ENCODE data around the gene SLC4A2. TPM values are rescaled to one million over a fixed set of nuclear protein-coding genes. Genes with fewer than 3 reads are reported as not detected.

Gene SLC4A2
- total RNA-seq, 1 experiment from 2014 or later, result 249 TPM

DNA sequence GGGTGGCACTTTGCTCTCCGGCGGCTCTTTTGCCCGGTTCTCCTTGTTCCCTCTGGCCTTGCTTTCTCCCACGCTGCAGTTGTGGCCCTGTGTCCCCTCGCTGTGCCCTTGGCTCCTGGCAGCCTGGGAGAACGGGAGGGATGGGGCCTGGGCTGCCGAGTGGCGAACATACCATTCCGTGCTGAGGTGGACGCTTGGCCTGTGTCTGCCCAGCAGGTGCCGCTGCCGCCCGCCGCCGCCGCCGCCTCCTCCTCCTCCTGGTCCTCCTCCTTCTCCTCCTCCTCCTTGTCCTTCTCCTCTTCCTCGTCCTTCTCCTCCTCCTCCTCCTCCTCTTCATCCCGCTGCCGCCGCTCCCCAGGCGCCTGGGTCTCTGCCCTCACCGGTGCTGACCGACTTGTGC lies 62.9 kb downstream of the SLC4A2 start:
- Histone ChIP-seq H3K9me3 (no peaks in the 10 kb centered on the region), H3K27me3 (replicated peaks; ENCODE audit: control insufficient read depth, insufficient read depth, low read length) (no peaks in the 10 kb centered on the region), H3K4me1 (no peaks in the 10 kb centered on the region), H3K4me3 (ENCODE audit: low read depth, low read length) (no peak overlapping the region), H3K36me3 (ENCODE audit: control insufficient read depth, insufficient read depth, low read length) (peaks cover 6% of the 10 kb centered on the region)
- Mint-ChIP-seq H3K36me3 (ENCODE audit: insufficient read depth, unreplicated experiment) (peaks cover 36% of the 10 kb centered on the region), H3K9me3 (ENCODE audit: unreplicated experiment) (no peaks in the 10 kb centered on the region), H3K27ac (ENCODE audit: unreplicated experiment) (no peak overlapping the region), H3K4me3 (ENCODE audit: unreplicated experiment) (no peak overlapping the region), H3K27me3 (ENCODE audit: insufficient read depth, unreplicated experiment) (no peaks in the 10 kb centered on the region), H3K4me1 (ENCODE audit: low read depth, unreplicated experiment) (no peaks in the 10 kb centered on the region)
- ChIA-PET CTCF (no interaction called here), POLR2A (no interaction called here)
- TF ChIP-seq, protein P1, sequence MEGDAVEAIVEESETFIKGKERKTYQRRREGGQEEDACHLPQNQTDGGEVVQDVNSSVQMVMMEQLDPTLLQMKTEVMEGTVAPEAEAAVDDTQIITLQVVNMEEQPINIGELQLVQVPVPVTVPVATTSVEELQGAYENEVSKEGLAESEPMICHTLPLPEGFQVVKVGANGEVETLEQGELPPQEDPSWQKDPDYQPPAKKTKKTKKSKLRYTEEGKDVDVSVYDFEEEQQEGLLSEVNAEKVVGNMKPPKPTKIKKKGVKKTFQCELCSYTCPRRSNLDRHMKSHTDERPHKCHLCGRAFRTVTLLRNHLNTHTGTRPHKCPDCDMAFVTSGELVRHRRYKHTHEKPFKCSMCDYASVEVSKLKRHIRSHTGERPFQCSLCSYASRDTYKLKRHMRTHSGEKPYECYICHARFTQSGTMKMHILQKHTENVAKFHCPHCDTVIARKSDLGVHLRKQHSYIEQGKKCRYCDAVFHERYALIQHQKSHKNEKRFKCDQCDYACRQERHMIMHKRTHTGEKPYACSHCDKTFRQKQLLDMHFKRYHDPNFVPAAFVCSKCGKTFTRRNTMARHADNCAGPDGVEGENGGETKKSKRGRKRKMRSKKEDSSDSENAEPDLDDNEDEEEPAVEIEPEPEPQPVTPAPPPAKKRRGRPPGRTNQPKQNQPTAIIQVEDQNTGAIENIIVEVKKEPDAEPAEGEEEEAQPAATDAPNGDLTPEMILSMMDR (IDR thresholded peaks at IDR 0.05; ENCODE audit: insufficient read depth in 1 of 2, low read depth in 1 of 2, low read length in 1 of 2, severe bottlenecking in 1 of 2, unreplicated experiment in 1 of 2), result no peak
- DNase-seq, result no peak
- BruUV-seq (replicated peaks), result no TSS peak
- intact Hi-C loops (cut with micrococcal nuclease; ENCODE audit: unreplicated experiment), result no loop called here

DNA sequence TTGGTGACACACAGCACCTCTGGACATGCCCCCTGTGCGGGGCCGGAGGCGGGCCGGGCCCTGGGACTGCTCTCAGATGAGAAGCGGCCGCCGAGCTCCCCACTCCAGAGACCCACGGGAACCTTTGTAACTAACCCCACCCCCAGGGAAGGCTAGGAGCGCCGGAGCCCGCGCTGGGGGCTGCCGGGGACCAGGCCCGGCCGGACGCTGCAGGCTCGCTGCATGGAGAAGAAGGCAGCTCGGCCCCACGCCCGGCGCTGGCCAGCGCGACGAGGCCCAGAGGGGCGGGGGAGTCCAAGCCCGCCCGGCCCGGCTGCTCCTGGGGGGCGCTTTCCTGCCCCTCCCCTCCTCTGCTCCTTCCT lies 63.4 kb downstream of the SLC4A2 start:
- ChIA-PET POLR2A (no interaction called here), CTCF (interaction anchor here (1.5 kb wide), 1 partner anchor 22 kb away, joined by 3 read pairs; no protein-coding TSS in a partner anchor)
- Mint-ChIP-seq H3K9me3 (ENCODE audit: unreplicated experiment) (no peaks in the 10 kb centered on the region), H3K36me3 (ENCODE audit: insufficient read depth, unreplicated experiment) (peaks cover 36% of the 10 kb centered on the region), H3K27me3 (ENCODE audit: insufficient read depth, unreplicated experiment) (no peaks in the 10 kb centered on the region), H3K27ac (ENCODE audit: unreplicated experiment) (no peak overlapping the region), H3K4me3 (ENCODE audit: unreplicated experiment) (no peak overlapping the region), H3K4me1 (ENCODE audit: low read depth, unreplicated experiment) (no peaks in the 10 kb centered on the region)
- BruUV-seq (replicated peaks), result no TSS peak
- Histone ChIP-seq H3K9me3 (no peaks in the 10 kb centered on the region), H3K36me3 (ENCODE audit: control insufficient read depth, insufficient read depth, low read length) (peaks cover 6% of the 10 kb centered on the region), H3K27me3 (replicated peaks; ENCODE audit: control insufficient read depth, insufficient read depth, low read length) (no peaks in the 10 kb centered on the region), H3K4me1 (no peaks in the 10 kb centered on the region), H3K4me3 (ENCODE audit: low read depth, low read length) (no peak overlapping the region)
- TF ChIP-seq, protein P1 (IDR thresholded peaks at IDR 0.05; ENCODE audit: insufficient read depth in 1 of 2, low read depth in 1 of 2, low read length in 1 of 2, severe bottlenecking in 1 of 2, unreplicated experiment in 1 of 2), result no peak
- DNase-seq, result no peak
- intact Hi-C loops (cut with micrococcal nuclease; ENCODE audit: unreplicated experiment), result no loop called here

DNA sequence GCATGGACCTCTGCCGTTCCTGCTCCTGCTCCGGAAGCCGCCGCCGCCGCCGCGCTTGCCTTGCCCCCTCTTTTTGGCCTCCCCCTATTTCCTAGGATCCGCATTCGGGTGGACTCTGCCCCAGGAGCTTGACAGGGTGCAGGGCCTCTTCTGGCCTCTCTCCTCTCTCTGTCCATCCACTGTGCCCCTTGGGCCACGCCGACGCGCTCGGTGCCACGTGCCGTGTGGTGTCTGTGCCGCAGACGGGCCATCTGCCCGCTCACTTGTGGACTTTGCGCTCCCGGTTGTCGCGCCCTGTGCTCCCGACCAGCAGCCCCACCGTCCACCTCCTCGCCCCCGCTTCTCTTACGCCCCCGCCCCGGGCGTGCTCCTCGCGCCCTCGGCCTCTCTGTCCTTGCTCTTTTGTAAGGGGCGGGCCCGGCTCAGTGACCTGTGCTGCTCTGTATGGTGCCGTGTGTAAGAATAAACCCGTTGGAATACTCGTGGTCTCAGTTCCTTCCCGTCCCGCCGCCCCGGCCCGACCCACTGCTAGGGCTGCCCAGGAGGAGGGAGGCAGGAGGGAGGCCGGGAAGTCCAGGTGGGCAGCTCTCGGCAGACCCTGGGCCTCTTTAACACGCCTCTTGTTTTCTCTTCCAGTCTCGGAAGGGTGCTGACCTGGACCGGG lies 63.9 kb downstream of the SLC4A2 start:
- peak overlapping the region; percentile 3 for H3K27ac Mint-ChIP-seq (ENCODE audit: unreplicated experiment)
- TF ChIP-seq, protein P1 (IDR thresholded peaks at IDR 0.05; ENCODE audit: insufficient read depth in 1 of 2, low read depth in 1 of 2, low read length in 1 of 2, severe bottlenecking in 1 of 2, unreplicated experiment in 1 of 2), result no peak

More for the DNA sequence above, 63.9 kb downstream of the SLC4A2 start:
- DNase-seq, result no peak
- Mint-ChIP-seq H3K27me3 (ENCODE audit: insufficient read depth, unreplicated experiment) (no peaks in the 10 kb centered on the region), H3K36me3 (ENCODE audit: insufficient read depth, unreplicated experiment) (peaks cover 38% of the 10 kb centered on the region), H3K4me1 (ENCODE audit: low read depth, unreplicated experiment) (no peaks in the 10 kb centered on the region), H3K4me3 (ENCODE audit: unreplicated experiment) (no peak overlapping the region), H3K9me3 (ENCODE audit: unreplicated experiment) (no peaks in the 10 kb centered on the region)
- H3K4me1 ChIP-seq, result no peaks in the 10 kb centered on the region
- no peak overlapping the region for H3K4me3 ChIP-seq (ENCODE audit: low read depth, low read length)
- H3K9me3 ChIP-seq, result no peaks in the 10 kb centered on the region
- H3K36me3 ChIP-seq (ENCODE audit: control insufficient read depth, insufficient read depth, low read length), result peaks cover 6% of the 10 kb centered on the region
- POLR2A ChIA-PET, result no interaction called here
- H3K27me3 ChIP-seq (replicated peaks; ENCODE audit: control insufficient read depth, insufficient read depth, low read length), result no peaks in the 10 kb centered on the region
- CTCF ChIA-PET, result interaction anchor here (0.6 to 1.5 kb wide), 24 partner anchors 9 to 181 kb away, joined by 3 to 14 read pairs (median 4); partner anchors contain the start of genes ABCB8, ABCF2, AGAP3 and CDK5
- intact Hi-C loops (cut with micrococcal nuclease; ENCODE audit: unreplicated experiment), result no loop called here
- BruUV-seq (replicated peaks), result no TSS peak

All from Caco-2 (cell line).